Heart left ventricle (tissue), 13 donors: ENCODE measurements around the gene ATRAID.

Experiments used
- CTCF ChIP-seq, 12 donors: fragments of 200-600 bp; sonication (generic) in 4 of 12; IDR thresholded peaks; one replicate each; pipeline versions ENCODE4 v1.5.0 to v1.8.0; 2018 to 2022; ENCODE audit warnings: antibody characterized with exemption in 12 of 12, mild to moderate bottlenecking in 5 of 12
- POLR2A ChIP-seq, 2 donors: fragments of 450-650 bp; IDR thresholded peaks; one replicate each; pipeline ENCODE4 v1.6.1; 2017; ENCODE audit warnings: antibody characterized with exemption in 2 of 2, mild to moderate bottlenecking in 2 of 2, moderate library complexity in 2 of 2
- donor health status: ischemic (EF 13 %, LVEDD 7.1; RV severe dilation, severe dysfunction).
- donor health status: DM: no; HTN: yes; CAD: no.
- donor health status: DM: no; HTN: no; CAD: no.
- donor health status: ischemic (EF 25% LVEDD 6.9; RV normal size, moderate dysfunction).
- donor health status: ischemic (EF 25% LVEDD 5.7; RV mildly dilated, moderate dysfunction).
- donor health status: ischemic (EF 35%, LVEDD 5.7; RV mildly dilated, moderate dysfunction).
- donor health status: nonischemic (EF 11% LVEDD 7.7; RV severe dilation, severe dysfunction).
- donor health status: DM: yes; HTN: yes; CAD: no.
- donor health status: PGD.
- donor health status: ischemic (EF 29% LVEDD 5.4; RV normal size, mild dysfunction).
- donor health status: nonischemic (EF 23%, LVEDD 6.1; RV moderate dilation, normal function).

- no peak for TF ChIP-seq POLR2A (IDR thresholded peaks at IDR 0.05)
- no peak for TF ChIP-seq CTCF (IDR thresholded peaks at IDR 0.05)
These were observed 36.5 kb upstream of the ATRAID start for GRCh38 chr2:27175330-27175729.
